HCT116 (cell line): ENCODE data around the gene OS9. TPM values are rescaled to one million over a fixed set of nuclear protein-coding genes. Genes with fewer than 3 reads are reported as not detected.

Experiments used
- ATAC-seq: fragments of 200-7000 bp; cut with Tn5 transposase; 2 replicates; pipeline ENCODE4 v1.9.1; 2020; ENCODE audit warnings: mild to moderate bottlenecking, moderate library complexity
- BruUV-seq: library from RNA; stranded (reverse); fragments of 400-500 nt; replicated peaks from 2 replicates; lab custom pipeline; 2021; lab: Mats Ljungman, UMichigan
- CTCF ChIA-PET: fragments of 300-600 bp; sonication (Branson Sonifier 250); formaldehyde crosslinking; loops from one replicate; lab custom pipeline; 2021; ENCODE audit warnings: antibody characterized with exemption; lab: Charles Lee
- POLR2A ChIA-PET: fragments of 300-600, 350-600 bp; sonication (Branson Sonifier 250); formaldehyde crosslinking; loops from one replicate; lab custom pipeline; 2021; ENCODE audit warnings: antibody characterized with exemption; lab: Charles Lee
- RAD21 ChIA-PET, 2 experiments: fragments of 300-600 bp; sonication (Branson Sonifier 250); formaldehyde crosslinking; loops; one replicate each; lab custom pipeline; 2023; ENCODE audit warnings: low total read pairs in 2 of 2; ENCODE audit not compliant: uncharacterized antibody in 2 of 2, unreplicated experiment in 2 of 2, low non-redundant PET in 1 of 2; lab: Charles Lee
- DNase-seq: peaks from one replicate; pipeline ENCODE4 v3.0.0-alpha.2; 2010; ENCODE audit warnings: low read depth, low spot score
- H2AFZ ChIP-seq: fragments of 200-600 bp; shearing (Covaris generic), sonication (generic); 2 replicates; pipeline ENCODE4 v1.6.1; 2017; ENCODE audit warnings: low read depth, mixed run types, mixed read lengths, antibody characterized with exemption, low read length; ENCODE audit not compliant: poor library complexity, severe bottlenecking
- H3K27ac ChIP-seq: 2 replicates; pipeline ENCODE4 v1.5.1; 2012; ENCODE audit warnings: low read depth, low read length
- H3K27me3 ChIP-seq: fragments of 200-600 bp; sonication (generic); 2 replicates; pipeline ENCODE4 v1.6.1; 2016; ENCODE audit warnings: mixed run types, low read length, mixed read lengths; ENCODE audit not compliant: insufficient read depth
- H3K36me3 ChIP-seq, 2 experiments: fragments of 200-500 bp in 1 of 2; fragments of 200-600 bp in 1 of 2; sonication (Bioruptor generic) in 1 of 2; sonication (generic) in 1 of 2; 2 replicates each; pipeline versions ENCODE4 v1.5.1 to v1.6.1; 2014 to 2016; ENCODE audit warnings: low read length in 2 of 2, inconsistent platforms in 1 of 2, mixed read lengths in 1 of 2, mixed run types in 1 of 2; ENCODE audit not compliant: insufficient read depth in 2 of 2, control insufficient read depth in 1 of 2
- H3K4me1 ChIP-seq, 2 experiments: fragments of 200-600 bp in 1 of 2; sonication (generic) in 1 of 2; 2 replicates each; pipeline versions ENCODE4 v1.5.1 to v1.6.1; 2012 to 2017; ENCODE audit warnings: low read length in 2 of 2, inconsistent platforms in 1 of 2, mild to moderate bottlenecking in 1 of 2, mixed read lengths in 1 of 2, mixed run types in 1 of 2, moderate library complexity in 1 of 2; ENCODE audit not compliant: insufficient read depth in 2 of 2, control insufficient read depth in 1 of 2
- H3K4me2 ChIP-seq: fragments of 200-600 bp; sonication (generic); 2 replicates; pipeline ENCODE4 v1.6.1; 2017; ENCODE audit warnings: mixed run types, low read length, mixed read lengths
- H3K4me3 ChIP-seq, 2 experiments: fragments of 200-600 bp in 1 of 2; sonication (generic) in 1 of 2; replicated peaks in 1 of 2; 2 replicates each; pipeline ENCODE4 v1.5.1; 2011 to 2016; ENCODE audit warnings: low read length in 2 of 2, control low read depth in 1 of 2, low read depth in 1 of 2, mild to moderate bottlenecking in 1 of 2, mixed read lengths in 1 of 2, mixed run types in 1 of 2
- H3K79me2 ChIP-seq: fragments of 200-600 bp; sonication (generic); 2 replicates; pipeline ENCODE4 v1.6.1; 2017; ENCODE audit warnings: mild to moderate bottlenecking, mixed run types, low read length, moderate library complexity, mixed read lengths; ENCODE audit not compliant: insufficient read depth
- H3K9ac ChIP-seq: fragments of 200-600 bp; sonication (generic); 2 replicates; pipeline ENCODE4 v1.6.1; 2016; ENCODE audit warnings: low read length, mixed read lengths
- H3K9me2 ChIP-seq: fragments of 200-600 bp; sonication (generic), shearing (Covaris generic); 2 replicates; pipeline ENCODE4 v1.6.1; 2017; ENCODE audit warnings: mixed run types, mild to moderate bottlenecking, moderate library complexity; ENCODE audit not compliant: insufficient read depth
- H3K9me3 ChIP-seq, 2 experiments: fragments of 200-500 bp in 1 of 2; fragments of 200-600 bp in 1 of 2; sonication (Bioruptor generic) in 1 of 2; sonication (generic) in 1 of 2; 2 replicates each; pipeline ENCODE4 v1.6.1; 2014 to 2017; ENCODE audit warnings: low read length in 2 of 2, mixed read lengths in 2 of 2, inconsistent platforms in 1 of 2, low read depth in 1 of 2, mild to moderate bottlenecking in 1 of 2, mixed run types in 1 of 2, moderate library complexity in 1 of 2; ENCODE audit not compliant: control insufficient read depth in 1 of 2, insufficient read depth in 1 of 2
- H4K20me1 ChIP-seq: fragments of 200-600 bp; sonication (generic), shearing (Covaris generic); 2 replicates; pipeline ENCODE4 v1.6.1; 2017; ENCODE audit warnings: mixed run types, mild to moderate bottlenecking, moderate library complexity; ENCODE audit not compliant: insufficient read depth
- EGR1 ChIP-seq: IDR thresholded peaks from 2 replicates; pipeline ENCODE4 v1.6.1; 2012; ENCODE audit warnings: low read depth
- ZFX ChIP-seq: fragments of 450-650 bp; IDR thresholded peaks from 2 replicates; pipeline ENCODE4 v1.6.1; 2017
- intact Hi-C: fragments of 100-400 bp; cut with micrococcal nuclease; formaldehyde crosslinking; loops from 2 replicates; pipeline ENCODE4 v1.10.0; 2022
- total RNA-seq: library from RNA; stranded (reverse); gene quantifications from one replicate; pipeline ENCODE4 v1.2.1, GENCODE V29; 2021; ENCODE audit not compliant: unreplicated experiment
- TF ChIP-seq, protein P1 (sequence below), 3 experiments: fragments of 200-600 bp in 1 of 3; sonication (generic) in 1 of 3; IDR thresholded peaks in 2 of 3; conservative IDR thresholded peaks in 1 of 3; 2 replicates each; pipeline ENCODE4 v1.5.1; 2012 to 2017; ENCODE audit warnings: low read depth in 2 of 3, low read length in 2 of 3, antibody characterized with exemption in 1 of 3, borderline replicate concordance in 1 of 3, control low read depth in 1 of 3, mild to moderate bottlenecking in 1 of 3, mixed read lengths in 1 of 3, mixed run types in 1 of 3, moderate library complexity in 1 of 3; ENCODE audit not compliant: insufficient read depth in 1 of 3

The OS9 gene
- total RNA-seq, 1 experiment from 2014 or later, result 98.4 TPM

GRCh38 chr12:57765003-57765697 is 71.2 kb downstream of the OS9 start:
- peaks cover 11 to 40% of the 10 kb centered on the region in 2 experiments for H3K4me1 ChIP-seq
- H3K36me3 ChIP-seq, result peaks cover 13 to 20% of the 10 kb centered on the region in 2 experiments; a peak in 3 of 4 replicates
- H3K4me3 ChIP-seq, result peak overlapping the region; percentile 72 to 81
- peak overlapping the region; percentile 81 for H3K9ac ChIP-seq
- DNase-seq (no peak), ATAC-seq (peak; percentile 63)
- ChIA-PET RAD21 (no interaction called here), CTCF (interaction anchor here (4.0 kb wide), 1 partner anchor 9 kb away, joined by 51 read pairs; no protein-coding TSS in a partner anchor), POLR2A (interaction anchor here (0.7 to 0.9 kb wide), 2 partner anchors 21 to 176 kb away, joined by 3 to 4 read pairs; partner anchors contain the start of genes ATP23 and TSPAN31)
- H3K27ac ChIP-seq, result peak overlapping the region; percentile 73
- H3K27me3 ChIP-seq, result no peaks in the 10 kb centered on the region
- no peaks in the 10 kb centered on the region for H3K9me2 ChIP-seq
- no peaks in the 10 kb centered on the region for H3K9me3 ChIP-seq
- H2AFZ ChIP-seq, result peak overlapping the region; percentile 79
- no peaks in the 10 kb centered on the region; the same call in 1 of the 2 replicates for H3K79me2 ChIP-seq
- H4K20me1 ChIP-seq, result no peaks in the 10 kb centered on the region
- TF ChIP-seq ZFX, result peak; percentile 49; the same call in 1 of the 2 replicates
- no peak for TF ChIP-seq EGR1
- TF ChIP-seq, protein P1, sequence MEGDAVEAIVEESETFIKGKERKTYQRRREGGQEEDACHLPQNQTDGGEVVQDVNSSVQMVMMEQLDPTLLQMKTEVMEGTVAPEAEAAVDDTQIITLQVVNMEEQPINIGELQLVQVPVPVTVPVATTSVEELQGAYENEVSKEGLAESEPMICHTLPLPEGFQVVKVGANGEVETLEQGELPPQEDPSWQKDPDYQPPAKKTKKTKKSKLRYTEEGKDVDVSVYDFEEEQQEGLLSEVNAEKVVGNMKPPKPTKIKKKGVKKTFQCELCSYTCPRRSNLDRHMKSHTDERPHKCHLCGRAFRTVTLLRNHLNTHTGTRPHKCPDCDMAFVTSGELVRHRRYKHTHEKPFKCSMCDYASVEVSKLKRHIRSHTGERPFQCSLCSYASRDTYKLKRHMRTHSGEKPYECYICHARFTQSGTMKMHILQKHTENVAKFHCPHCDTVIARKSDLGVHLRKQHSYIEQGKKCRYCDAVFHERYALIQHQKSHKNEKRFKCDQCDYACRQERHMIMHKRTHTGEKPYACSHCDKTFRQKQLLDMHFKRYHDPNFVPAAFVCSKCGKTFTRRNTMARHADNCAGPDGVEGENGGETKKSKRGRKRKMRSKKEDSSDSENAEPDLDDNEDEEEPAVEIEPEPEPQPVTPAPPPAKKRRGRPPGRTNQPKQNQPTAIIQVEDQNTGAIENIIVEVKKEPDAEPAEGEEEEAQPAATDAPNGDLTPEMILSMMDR (IDR thresholded peaks at IDR 0.05 in 2 of 3, conservative IDR thresholded peaks at IDR 0.05 in 1 of 3; ENCODE audit: borderline replicate concordance in 1 of 3, insufficient read depth in 1 of 3, low read depth in 2 of 3, low read length in 2 of 3), result peak in 2 of 3 experiments; percentile 44; a peak in 4 of 6 replicates
- peak overlapping the region; percentile 100 for H3K4me2 ChIP-seq
- intact Hi-C loops, result no loop called here
- TSS peak; percentile 63 for BruUV-seq
